Testis (tissue), 2 donors: Measurements from ENCODE around the gene ZNF177.

ENCODE experiments used
- CTCF ChIP-seq, 3 experiments: fragments of 450-650 bp in 2 of 3; fragments of 200-600 bp in 1 of 3; sonication (generic) in 1 of 3; IDR thresholded peaks; one replicate each; pipeline ENCODE4 v1.5.1; 2016 to 2019; ENCODE audit warnings: antibody characterized with exemption in 3 of 3, mild to moderate bottlenecking in 2 of 3, moderate library complexity in 1 of 3
- POLR2A ChIP-seq: fragments of 450-650 bp; IDR thresholded peaks from one replicate; pipeline ENCODE4 v1.6.1; 2017; ENCODE audit warnings: antibody characterized with exemption, mild to moderate bottlenecking, moderate library complexity

GRCh38 chr19:9342610-9343304 lies 20.1 kb upstream of the ZNF177 start:
- TF ChIP-seq CTCF (IDR thresholded peaks at IDR 0.05) = no peak
- TF ChIP-seq POLR2A = no peak
